Effector CD8-positive, alpha-beta T cell (primary cell): ENCODE measurements around the gene STARD13.

Source experiments
- DNase-seq: peaks from one replicate; lab custom pipeline; 2025; lab: John Stamatoyannopoulos, UW

STARD13 gene

DNA sequence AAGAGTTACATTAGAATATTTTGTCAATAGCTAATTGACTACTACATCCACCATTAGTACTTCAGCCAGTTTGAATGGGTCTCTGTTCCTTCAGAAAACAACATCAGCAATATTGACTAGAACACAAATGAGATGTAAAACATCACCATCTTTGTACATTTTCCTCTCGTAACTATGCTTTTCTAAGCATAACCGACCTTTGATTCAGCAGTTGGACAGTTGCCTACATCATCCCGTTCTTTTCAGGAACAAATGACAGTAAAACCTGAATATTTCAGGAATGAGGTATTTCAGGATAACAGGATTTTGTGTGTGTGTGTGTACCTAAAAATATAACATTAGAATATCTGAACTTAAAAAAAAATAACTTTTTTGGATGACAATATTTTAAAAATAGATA is 60.9 kb downstream of the STARD13 start:
- no peak for DNase-seq

DNA sequence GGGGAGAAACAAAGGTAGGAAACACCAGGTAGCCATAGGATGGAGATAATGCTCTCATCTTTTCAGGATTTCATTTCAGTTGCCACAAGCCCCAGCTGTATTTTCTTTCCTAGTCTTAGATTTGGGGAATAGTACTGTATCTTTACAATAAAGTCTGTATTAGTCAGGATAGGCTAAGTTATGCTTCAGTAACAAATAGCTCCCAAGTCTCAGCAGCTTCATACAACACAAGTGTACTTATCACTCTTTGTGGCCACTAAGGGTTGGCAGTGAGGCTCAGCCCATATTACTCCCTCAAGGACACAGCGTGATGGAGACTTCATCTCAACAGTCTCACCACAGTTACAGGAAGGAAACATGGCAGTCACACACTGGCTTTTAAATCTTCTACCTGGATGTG is 61.4 kb downstream of the STARD13 start:
- DNase-seq = no peak

DNA sequence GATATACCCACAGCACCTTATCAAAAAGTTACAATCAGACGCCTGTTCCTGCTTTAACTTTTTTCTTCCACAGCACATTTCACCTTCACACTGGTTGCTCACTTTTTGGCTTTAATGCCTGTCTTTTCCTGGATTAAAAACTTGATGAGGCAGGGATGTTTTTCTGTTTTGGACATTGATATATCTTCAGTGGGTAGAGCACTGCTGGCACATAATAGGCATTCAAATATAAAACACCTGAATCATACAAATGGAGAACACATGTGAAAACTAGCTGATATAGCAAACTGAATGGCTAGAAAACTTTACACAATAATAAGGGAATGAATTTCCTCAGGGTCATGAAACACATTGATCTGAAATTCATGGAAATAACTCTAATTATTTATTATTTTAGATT is 65.6 kb downstream of the STARD13 start:
- DNase-seq = no peak

GRCh38 chr13:33218426-33218825 is 67.1 kb downstream of the STARD13 start:
- no peak for DNase-seq

DNA sequence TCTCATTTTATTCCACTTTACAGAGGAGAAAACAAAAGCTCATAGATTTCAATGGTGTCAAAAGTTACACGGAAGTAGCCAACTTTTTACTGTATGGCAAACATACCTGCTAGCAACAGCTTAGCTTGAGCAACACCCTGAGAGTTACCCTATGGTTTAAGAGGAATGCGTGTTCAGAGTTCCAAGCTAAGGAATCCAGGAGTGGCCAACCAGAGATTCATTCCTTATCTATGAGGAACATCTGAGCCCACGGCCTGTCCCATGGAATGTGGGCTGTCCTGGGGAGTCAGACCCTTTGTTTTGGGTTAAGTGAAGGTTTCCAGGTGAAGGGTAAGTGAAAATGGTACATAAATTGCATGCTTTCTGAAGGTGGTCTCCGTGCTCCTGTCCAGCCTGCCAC is 67.5 kb downstream of the STARD13 start:
- DNase-seq = no peak

GRCh38 chr13:33217256-33217655 is 68.3 kb downstream of the STARD13 start:
- DNase-seq = no peak

DNA sequence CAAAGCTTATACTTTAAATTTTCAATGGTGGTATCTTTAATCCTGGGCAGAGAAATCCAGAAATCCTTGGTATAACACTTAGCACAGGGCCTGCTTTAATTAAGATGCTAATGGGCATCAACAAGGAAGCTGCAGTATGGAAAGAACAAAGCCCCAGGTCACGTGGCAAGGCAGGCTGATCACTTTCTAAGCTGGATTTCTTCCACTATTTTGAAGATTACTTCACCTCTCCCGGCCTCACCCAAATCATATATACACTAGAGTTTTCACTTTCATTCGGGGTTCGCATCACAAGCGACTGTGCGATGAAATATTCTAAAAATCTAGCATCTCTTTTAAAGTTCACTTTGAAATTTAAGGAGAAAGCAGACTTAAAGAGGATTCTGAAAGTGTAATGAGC is 71.8 kb downstream of the STARD13 start:
- DNase-seq = no peak

- DNase-seq = no peak
Measured at GRCh38 chr13:33213024-33213768, 72.4 kb downstream of the STARD13 start.

DNA sequence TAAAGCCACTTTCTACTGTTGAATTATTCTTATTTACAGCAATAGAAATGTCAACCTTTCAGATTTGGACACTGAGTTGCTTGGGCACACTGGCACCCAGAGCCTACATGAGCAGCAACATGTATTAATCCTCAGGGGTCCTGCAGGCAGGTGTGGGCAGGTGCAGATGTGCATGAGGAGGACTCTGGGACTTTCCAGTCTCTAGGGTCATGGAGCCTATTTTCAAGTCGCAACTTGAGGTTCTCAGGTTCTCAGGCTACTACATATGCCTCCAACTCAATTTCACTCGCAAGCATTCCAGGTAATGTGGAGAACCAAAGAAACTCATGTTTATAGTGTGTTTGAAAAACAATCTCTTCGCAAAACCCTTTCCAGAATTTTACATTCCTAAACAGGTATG is 73.2 kb downstream of the STARD13 start:
- DNase-seq = no peak

- DNase-seq = no peak
Measured at GRCh38 chr13:33210090-33210489, 75.5 kb downstream of the STARD13 start.

DNA sequence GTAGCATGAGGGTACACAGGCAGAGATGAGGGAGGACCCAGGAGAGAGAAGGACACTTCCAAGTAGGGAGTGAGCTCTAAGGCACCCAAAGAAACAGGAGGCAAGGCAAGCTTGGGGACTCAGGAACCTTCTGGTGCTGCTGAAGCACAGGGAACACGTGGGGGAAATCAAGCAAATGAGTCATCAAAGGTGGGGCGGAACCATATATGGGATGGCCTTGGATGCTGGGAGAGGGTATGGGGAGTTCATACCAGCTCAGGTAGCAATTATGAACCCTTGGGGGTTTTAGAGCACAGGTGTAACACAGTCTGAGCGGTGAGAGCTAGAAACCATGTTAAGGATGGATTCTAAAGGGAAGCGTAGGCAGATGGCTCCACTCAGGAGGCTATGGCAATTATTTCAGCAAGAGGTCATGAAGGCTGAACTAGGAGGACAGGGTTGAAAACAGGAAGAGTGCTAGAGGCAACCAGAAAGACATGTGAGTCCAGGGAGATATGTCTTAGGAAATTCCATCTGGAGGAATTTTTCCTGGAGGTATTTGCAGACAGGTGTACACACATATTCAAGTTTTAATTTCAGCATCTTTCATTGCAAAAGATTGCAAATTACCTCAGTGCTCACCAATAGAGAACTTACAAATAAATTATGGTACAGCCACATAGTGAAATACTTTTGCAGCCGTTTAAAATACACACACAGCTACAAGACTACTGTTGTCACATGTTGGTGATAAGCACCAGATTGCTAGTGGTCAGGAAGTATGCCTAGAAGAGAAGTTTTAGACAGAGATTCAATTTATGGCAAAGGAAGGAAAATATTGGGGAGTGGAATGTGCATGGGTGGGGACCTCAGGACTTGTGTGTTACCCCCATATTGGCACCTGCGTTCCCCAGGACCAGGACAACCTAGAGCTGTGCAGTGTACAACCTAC is 77.0 kb downstream of the STARD13 start:
- DNase-seq = no peak

DNA sequence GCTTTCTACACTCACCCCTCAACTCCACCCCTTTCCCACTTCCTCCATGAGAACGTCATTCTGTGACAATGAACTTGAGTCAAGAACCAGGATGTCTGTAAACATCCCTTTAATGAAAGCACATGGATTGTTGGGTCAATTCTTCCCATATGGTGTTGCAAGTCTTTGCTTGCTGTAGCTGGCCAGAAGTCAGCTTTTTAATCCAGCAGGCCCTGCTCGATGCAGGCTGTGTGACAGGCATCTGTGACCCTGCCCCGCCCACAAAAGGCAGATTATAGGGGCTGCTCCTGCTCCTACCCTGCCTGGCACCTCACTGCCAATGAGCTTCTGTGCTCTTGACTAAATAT is 78.0 kb downstream of the STARD13 start:
- no peak for DNase-seq

DNA sequence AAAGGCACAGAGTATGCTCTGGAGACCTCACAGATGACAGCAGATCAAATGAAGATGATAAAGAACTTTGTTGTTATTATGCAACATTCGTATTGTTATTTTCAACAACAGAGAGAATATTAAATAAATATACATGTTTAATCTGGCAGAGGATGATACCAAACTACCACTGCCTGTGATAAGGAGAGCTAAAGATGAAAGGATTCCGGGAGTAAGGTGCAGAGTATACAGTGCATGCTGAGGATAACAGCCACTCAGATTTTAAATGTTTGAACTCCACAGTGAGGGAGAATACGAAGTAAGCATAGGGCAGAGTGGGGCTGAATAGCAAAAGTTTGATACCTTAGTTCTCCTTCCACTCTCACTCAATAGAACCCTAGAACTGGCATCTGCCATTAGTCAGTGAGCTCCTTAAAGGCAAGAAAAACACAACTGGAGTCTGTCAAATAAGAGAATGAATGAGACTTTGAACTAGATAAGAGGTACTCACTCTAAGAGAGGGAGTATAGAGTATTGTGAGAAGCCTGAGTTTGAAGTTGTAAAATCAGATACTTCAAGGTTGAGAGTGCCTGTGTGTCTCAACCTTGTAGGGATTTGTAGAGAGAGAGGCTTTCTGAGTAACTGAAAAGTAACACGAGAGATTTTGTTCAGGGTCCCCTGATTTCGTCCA is 78.5 kb downstream of the STARD13 start:
- DNase-seq = no peak

DNA sequence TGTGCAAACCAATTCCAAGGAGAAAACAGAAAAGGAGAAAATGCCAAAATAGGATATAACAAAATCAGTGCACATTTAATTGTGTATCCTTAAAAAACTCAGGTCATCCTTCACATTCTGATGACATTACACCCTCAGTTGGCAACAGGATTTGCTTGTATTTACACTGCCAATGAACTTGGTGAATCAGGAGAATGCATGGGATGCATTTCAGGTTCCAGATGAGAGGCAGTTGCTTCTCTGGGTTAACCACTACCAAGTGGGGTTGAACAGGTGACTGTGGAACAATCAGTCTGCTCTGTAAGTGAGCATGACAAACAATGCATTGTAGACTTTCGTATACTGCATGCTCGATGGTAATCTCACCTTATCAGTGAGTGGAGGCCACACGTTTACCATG is 79.1 kb downstream of the STARD13 start:
- no peak for DNase-seq

GRCh38 chr13:33205804-33206221 is 79.7 kb downstream of the STARD13 start:
- DNase-seq = no peak

- DNase-seq = no peak
Measured at GRCh38 chr13:33205224-33205623, 80.3 kb downstream of the STARD13 start.

GRCh38 chr13:33204130-33204927 is 81.2 kb downstream of the STARD13 start:
- DNase-seq = no peak

- DNase-seq = no peak
Measured at GRCh38 chr13:33202644-33203169, 82.8 kb downstream of the STARD13 start.

- no peak for DNase-seq
Measured at GRCh38 chr13:33201659-33202058, 83.9 kb downstream of the STARD13 start.

- no peak for DNase-seq
Measured at GRCh38 chr13:33199289-33199850, 86.2 kb downstream of the STARD13 start.

DNA sequence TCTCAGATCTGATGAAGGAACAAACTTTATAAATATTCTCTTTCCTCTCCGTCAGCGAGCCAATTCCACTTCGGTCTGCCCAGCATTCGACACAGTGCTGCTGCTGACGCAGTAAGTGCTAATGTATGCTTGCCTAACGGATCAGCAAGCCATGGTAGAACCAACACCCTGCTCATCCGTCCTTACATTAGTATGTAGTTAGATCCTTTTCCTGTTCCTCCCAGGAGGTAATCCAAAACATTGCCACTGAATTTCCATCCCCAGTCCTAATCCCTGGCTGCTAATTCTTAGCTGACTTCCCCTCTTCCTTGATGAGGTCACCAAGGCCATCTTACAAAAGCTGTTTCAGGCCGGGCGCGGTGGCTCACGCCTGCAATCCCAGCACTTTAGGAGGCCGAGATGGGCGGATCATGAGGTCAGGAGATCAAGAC is 88.0 kb downstream of the STARD13 start:
- DNase-seq = no peak
